B cell (primary cell): Measurements from ENCODE around the gene ARL6IP5. TPM values are rescaled to one million over a fixed set of nuclear protein-coding genes. Genes with fewer than 3 reads are reported as not detected.
A peak's percentile ranks its signal among the peaks of the same experiment; 100 is the strongest.

ENCODE experiments used
- ATAC-seq: fragments of 200-7000 bp; cut with Tn5 transposase; one replicate; pipeline ENCODE4 v1.10.0; 2021; ENCODE audit warnings: low read depth, mild to moderate bottlenecking, moderate number of reproducible peaks, moderate library complexity
- CTCF ChIA-PET: fragments of 350-600 bp; sonication (Branson Sonifier 250); formaldehyde crosslinking; loops from one replicate; lab custom pipeline; 2021; ENCODE audit warnings: antibody characterized with exemption, inconsistent platforms; lab: Charles Lee
- POLR2A ChIA-PET: fragments of 350-600 bp; sonication (Branson Sonifier 250); formaldehyde crosslinking; loops from one replicate; lab custom pipeline; 2021; ENCODE audit warnings: antibody characterized with exemption; lab: Charles Lee
- DNase-seq: peaks from one replicate; pipeline ENCODE4 v3.0.0; 2013
- H2AFZ ChIP-seq: 2 replicates; pipeline ENCODE4 v1.6.1; 2012; ENCODE audit warnings: mild to moderate bottlenecking, low read depth, low read length; ENCODE audit not compliant: insufficient read depth, poor library complexity, severe bottlenecking
- H3K27ac ChIP-seq, 2 donors: 1 replicate in 1 of 2; 2 replicates in 1 of 2; pipeline ENCODE4 v1.5.1; 2012 to 2013; ENCODE audit warnings: low read length in 2 of 2, mild to moderate bottlenecking in 2 of 2, moderate library complexity in 1 of 2
- H3K27me3 ChIP-seq, 4 experiments: fragments of 200-600 bp in 1 of 4; sonication (generic) in 1 of 4; replicated peaks in 1 of 4; 1 replicate in 2 of 4; 2 replicates in 2 of 4; pipeline versions ENCODE4 v1.6.1 to v1.7.0; 2013 to 2016; ENCODE audit warnings: low read length in 3 of 4, mild to moderate bottlenecking in 2 of 4, mixed read lengths in 1 of 4, moderate library complexity in 1 of 4; ENCODE audit not compliant: insufficient read depth in 4 of 4, control insufficient read depth in 3 of 4; ENCODE audit errors: control extremely low read depth in 1 of 4
- H3K36me3 ChIP-seq, 2 experiments: replicated peaks in 1 of 2; 1 replicate in 1 of 2; 2 replicates in 1 of 2; pipeline versions ENCODE4 v1.6.1 to v1.7.1; 2013; ENCODE audit warnings: low read length in 1 of 2; ENCODE audit not compliant: insufficient read depth in 2 of 2, control insufficient read depth in 1 of 2; ENCODE audit errors: control extremely low read depth in 1 of 2, extremely low read depth in 1 of 2
- H3K4me1 ChIP-seq, 2 donors: fragments of 200-600 bp in 1 of 2; sonication (generic) in 1 of 2; 1 replicate in 1 of 2; 2 replicates in 1 of 2; pipeline versions ENCODE4 v1.5.1 to v1.6.1; 2013 to 2017; ENCODE audit warnings: low read length in 2 of 2; ENCODE audit not compliant: control insufficient read depth in 2 of 2, insufficient read depth in 2 of 2
- H3K4me2 ChIP-seq: replicated peaks from 2 replicates; pipeline ENCODE3; 2012; ENCODE audit warnings: mild to moderate bottlenecking, low read depth, low read length; ENCODE audit not compliant: poor library complexity, severe bottlenecking
- H3K4me3 ChIP-seq, 5 experiments: fragments of 200-600 bp in 1 of 5; sonication (generic) in 1 of 5; 1 replicate in 3 of 5; 2 replicates in 2 of 5; pipeline versions ENCODE4 v1.5.1 to v1.7.0; 2011 to 2016; ENCODE audit warnings: low read length in 4 of 5, mild to moderate bottlenecking in 4 of 5, low read depth in 2 of 5, control low read depth in 1 of 5, moderate library complexity in 1 of 5; ENCODE audit not compliant: insufficient read depth in 1 of 5; ENCODE audit errors: control extremely low read depth in 1 of 5, extremely low read depth in 1 of 5
- H3K79me2 ChIP-seq: fragments of 200-600 bp; sonication (generic); one replicate; pipeline ENCODE4 v1.6.0; 2016; ENCODE audit warnings: low read length; ENCODE audit not compliant: control insufficient read depth, insufficient read depth
- H3K9ac ChIP-seq: fragments of 200-600 bp; sonication (generic); 2 replicates; pipeline ENCODE4 v1.6.1; 2017; ENCODE audit warnings: mild to moderate bottlenecking, low read length, moderate library complexity
- H3K9me3 ChIP-seq, 3 donors: one replicate each; pipeline versions ENCODE4 v1.6.1 to v1.7.1; 2013; ENCODE audit warnings: low read length in 2 of 3; ENCODE audit not compliant: control insufficient read depth in 2 of 3, insufficient read depth in 1 of 3; ENCODE audit errors: control extremely low read depth in 1 of 3
- H4K20me1 ChIP-seq: 2 replicates; pipeline ENCODE4 v1.6.0; 2012; ENCODE audit warnings: mild to moderate bottlenecking, low read length; ENCODE audit not compliant: insufficient read depth, control insufficient read depth, poor library complexity, severe bottlenecking
- H3K27ac Mint-ChIP-seq: one replicate; pipeline ENCODE4 v1.8.0; 2021; ENCODE audit warnings: mixed read lengths
- H3K27me3 Mint-ChIP-seq: one replicate; pipeline ENCODE4 v1.8.0; 2021; ENCODE audit warnings: mixed read lengths
- H3K4me1 Mint-ChIP-seq: one replicate; pipeline ENCODE4 v1.8.0; 2021; ENCODE audit warnings: mixed read lengths
- H3K4me3 Mint-ChIP-seq: one replicate; pipeline ENCODE4 v1.8.0; 2021; ENCODE audit warnings: mixed read lengths
- H3K9me3 Mint-ChIP-seq: one replicate; pipeline ENCODE4 v1.8.0; 2022; ENCODE audit warnings: mixed read lengths; ENCODE audit not compliant: insufficient read depth
- CTCF ChIP-seq: fragments of 200-600 bp; IDR thresholded peaks from one replicate; pipeline ENCODE4 v1.8.0; 2022; ENCODE audit warnings: antibody characterized with exemption, mild to moderate bottlenecking
- EZH2 ChIP-seq: IDR thresholded peaks from 2 replicates; pipeline ENCODE4 v1.6.1; 2012; ENCODE audit warnings: borderline replicate concordance, low read depth, mild to moderate bottlenecking, moderate library complexity, low read length; ENCODE audit not compliant: insufficient read depth, poor library complexity, severe bottlenecking
- WGBS: methylation state at CpG from one replicate; pipeline ENCODE4 v1.1.5; 2013; ENCODE audit warnings: missing lambda C conversion rate; ENCODE audit not compliant: insufficient coverage; 5-methylcytosine and 5-hydroxymethylcytosine counted together
- intact Hi-C: fragments of 100-400 bp; cut with micrococcal nuclease; formaldehyde crosslinking; loops from one replicate; pipeline ENCODE4 v1.10.0; 2022
- polyA plus RNA-seq: library from polyadenylated mRNA; depleted of rRNA; stranded (reverse); fragments of >200 nt; gene quantifications from 2 replicates; pipeline ENCODE4 v1.2.3, GENCODE V29; 2012
- total RNA-seq, 2 donors: library from RNA; stranded (reverse); fragments of 120-200 nt in 1 of 2; gene quantifications; 1 replicate in 1 of 2; 2 replicates in 1 of 2; pipeline versions ENCODE4 v1.2.3 to v1.2.4, GENCODE V29; 2013 to 2022

The ARL6IP5 gene
- total and polyA plus RNA-seq, 2 donors (not counting 1 experiment from before 2014, with no cell fraction given) = 39.5 to 89.1 TPM

- Histone ChIP-seq H3K4me3 (peak overlapping the region; percentile 82 to 96 (median 92)), H3K9ac (peak overlapping the region; percentile 83), H2AFZ (peak overlapping the region; percentile 80), H3K27ac (peak overlapping the region; percentile 87 to 95), H3K27me3 (no peaks in the 10 kb centered on the region), H3K36me3 (peaks cover 0 to 19% of the 10 kb centered on the region in 2 experiments), H3K4me2 (peak overlapping the region; percentile 87), H3K9me3 (no peaks in the 10 kb centered on the region), H4K20me1 (peaks cover 6% of the 10 kb centered on the region), H3K79me2 (peaks cover 68% of the 10 kb centered on the region), H3K4me1 (peaks cover 73 to 82% of the 10 kb centered on the region in 2 donors)
- H3K4me3 Mint-ChIP-seq = peak overlapping the region; percentile 95
- H3K27me3 Mint-ChIP-seq = no peaks in the 10 kb centered on the region
- TF ChIP-seq CTCF (no peak), EZH2 (no peak)
- peaks cover 79% of the 10 kb centered on the region for H3K4me1 Mint-ChIP-seq
- ChIA-PET CTCF (interaction anchor here (0.7 to 1.8 kb wide), 3 partner anchors 28 to 222 kb away, joined by 3 to 4 read pairs (median 3); no protein-coding TSS in a partner anchor), POLR2A (interaction anchor here (0.7 to 1.4 kb wide), 4 partner anchors 30 to 72 kb away, joined by 4 to 7 read pairs (median 6); partner anchors contain the start of gene TMF1)
- intact Hi-C loops = loop anchor here (2.0 kb wide), 1 partner anchor 73 kb away; the partner anchor contains the start of gene EOGT
- peak overlapping the region; percentile 97 for H3K27ac Mint-ChIP-seq
- WGBS = 0% methylated on average over 4 of the region's 8 CpGs
- ATAC-seq = no peak
- peak; percentile 30 for DNase-seq
- no peaks in the 10 kb centered on the region for H3K9me3 Mint-ChIP-seq
These were observed 1.3 kb downstream of the ARL6IP5 start for GRCh38 chr3:69085833-69086722.
